Testis (tissue), 2 donors: ENCODE measurements around the gene CLPX.

Experiments
- POLR2A ChIP-seq: fragments of 450-650 bp; IDR thresholded peaks from one replicate; pipeline ENCODE4 v1.6.1; 2017; ENCODE audit warnings: antibody characterized with exemption, mild to moderate bottlenecking, moderate library complexity
- TF ChIP-seq, protein P1 (sequence below), 3 experiments: fragments of 450-650 bp in 2 of 3; fragments of 200-600 bp in 1 of 3; sonication (generic) in 1 of 3; IDR thresholded peaks; one replicate each; pipeline ENCODE4 v1.5.1; 2016 to 2019; ENCODE audit warnings: antibody characterized with exemption in 3 of 3, mild to moderate bottlenecking in 2 of 3, moderate library complexity in 1 of 3

DNA sequence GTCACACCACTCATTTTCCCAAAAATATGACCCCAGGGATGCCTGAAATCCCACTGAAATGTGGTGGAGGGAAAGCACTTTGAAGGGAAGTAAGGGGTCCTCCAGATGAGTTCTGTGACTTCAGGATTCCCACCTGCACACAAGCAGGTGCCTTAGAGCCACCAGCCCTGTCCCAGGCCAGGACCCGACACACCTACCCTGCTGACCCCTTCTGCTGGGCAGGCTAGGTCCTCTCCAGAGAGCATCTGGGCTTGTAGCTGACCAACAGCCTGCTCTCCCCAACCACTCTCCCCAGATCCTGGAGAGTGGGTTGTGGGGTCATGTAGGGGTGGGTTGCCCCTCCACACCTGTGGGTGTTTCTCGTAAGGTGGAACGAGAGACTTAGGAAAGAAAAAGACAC lies 41.1 kb upstream of the CLPX start:
- TF ChIP-seq POLR2A: no peak
- TF ChIP-seq, protein P1, sequence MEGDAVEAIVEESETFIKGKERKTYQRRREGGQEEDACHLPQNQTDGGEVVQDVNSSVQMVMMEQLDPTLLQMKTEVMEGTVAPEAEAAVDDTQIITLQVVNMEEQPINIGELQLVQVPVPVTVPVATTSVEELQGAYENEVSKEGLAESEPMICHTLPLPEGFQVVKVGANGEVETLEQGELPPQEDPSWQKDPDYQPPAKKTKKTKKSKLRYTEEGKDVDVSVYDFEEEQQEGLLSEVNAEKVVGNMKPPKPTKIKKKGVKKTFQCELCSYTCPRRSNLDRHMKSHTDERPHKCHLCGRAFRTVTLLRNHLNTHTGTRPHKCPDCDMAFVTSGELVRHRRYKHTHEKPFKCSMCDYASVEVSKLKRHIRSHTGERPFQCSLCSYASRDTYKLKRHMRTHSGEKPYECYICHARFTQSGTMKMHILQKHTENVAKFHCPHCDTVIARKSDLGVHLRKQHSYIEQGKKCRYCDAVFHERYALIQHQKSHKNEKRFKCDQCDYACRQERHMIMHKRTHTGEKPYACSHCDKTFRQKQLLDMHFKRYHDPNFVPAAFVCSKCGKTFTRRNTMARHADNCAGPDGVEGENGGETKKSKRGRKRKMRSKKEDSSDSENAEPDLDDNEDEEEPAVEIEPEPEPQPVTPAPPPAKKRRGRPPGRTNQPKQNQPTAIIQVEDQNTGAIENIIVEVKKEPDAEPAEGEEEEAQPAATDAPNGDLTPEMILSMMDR (IDR thresholded peaks at IDR 0.05): no peak
